HG02981 (cell line): ENCODE results near the gene HEXIM2.
"Not testable (repeated sequence)": the region's sequence is repeated elsewhere in the genome, so short reads cannot be mapped to it uniquely, and the experiment has no call there.

Experiments used
- ATAC-seq: cut with Tn5 transposase; IDR thresholded peaks from one replicate; pipeline ENCODE4 v1.9.1; 2021; ENCODE audit warnings: mild to moderate bottlenecking, moderate library complexity; ENCODE audit not compliant: unreplicated experiment

Gene HEXIM2

DNA sequence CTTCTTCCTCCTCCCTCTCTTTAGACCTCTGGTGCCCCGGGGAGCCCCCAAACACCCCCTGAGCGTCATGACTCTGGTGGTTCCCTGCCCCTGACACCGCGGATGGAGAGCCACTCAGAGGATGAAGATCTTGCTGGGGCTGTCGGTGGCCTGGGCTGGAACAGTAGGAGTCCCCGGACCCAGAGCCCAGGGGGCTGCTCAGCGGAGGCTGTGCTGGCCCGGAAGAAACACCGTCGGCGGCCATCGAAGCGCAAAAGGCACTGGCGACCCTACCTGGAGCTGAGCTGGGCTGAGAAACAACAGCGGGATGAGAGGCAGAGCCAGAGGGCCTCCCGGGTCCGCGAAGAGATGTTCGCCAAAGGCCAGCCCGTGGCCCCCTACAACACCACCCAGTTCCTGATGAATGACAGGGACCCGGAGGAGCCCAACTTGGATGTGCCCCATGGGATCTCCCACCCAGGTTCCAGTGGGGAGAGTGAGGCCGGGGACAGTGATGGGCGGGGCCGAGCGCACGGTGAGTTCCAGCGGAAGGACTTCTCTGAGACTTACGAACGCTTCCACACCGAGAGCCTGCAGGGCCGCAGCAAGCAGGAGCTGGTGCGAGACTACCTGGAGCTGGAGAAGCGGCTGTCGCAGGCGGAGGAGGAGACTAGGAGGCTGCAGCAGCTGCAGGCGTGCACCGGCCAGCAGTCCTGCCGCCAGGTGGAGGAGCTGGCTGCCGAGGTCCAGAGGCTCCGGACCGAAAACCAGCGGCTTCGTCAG is 7.5 kb downstream of the HEXIM2 start:
- no peak for ATAC-seq

- no peak for ATAC-seq
These were observed 8.7 kb downstream of the HEXIM2 start for GRCh38 chr17:45170280-45170930.

DNA sequence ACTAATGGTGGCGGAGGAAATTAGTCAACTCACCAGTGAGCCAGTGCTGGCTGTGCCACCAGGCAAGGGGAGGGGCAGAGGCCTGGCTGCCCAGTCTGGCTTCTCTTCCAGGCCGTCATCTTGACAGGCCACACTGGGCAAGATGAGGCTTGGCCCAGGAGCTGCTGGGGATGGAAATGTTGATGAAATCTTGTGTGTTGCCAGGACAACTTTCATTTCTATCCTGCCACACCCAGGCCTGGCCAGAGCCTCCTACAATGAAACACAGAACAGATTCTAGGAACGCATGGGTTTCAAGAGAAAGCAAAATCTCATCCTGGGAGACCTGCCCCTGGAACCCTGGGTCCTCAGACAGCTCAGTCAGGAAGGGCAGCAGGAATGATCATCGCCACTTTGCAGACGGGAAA is 9.3 kb downstream of the HEXIM2 start:
- no peak for ATAC-seq

DNA sequence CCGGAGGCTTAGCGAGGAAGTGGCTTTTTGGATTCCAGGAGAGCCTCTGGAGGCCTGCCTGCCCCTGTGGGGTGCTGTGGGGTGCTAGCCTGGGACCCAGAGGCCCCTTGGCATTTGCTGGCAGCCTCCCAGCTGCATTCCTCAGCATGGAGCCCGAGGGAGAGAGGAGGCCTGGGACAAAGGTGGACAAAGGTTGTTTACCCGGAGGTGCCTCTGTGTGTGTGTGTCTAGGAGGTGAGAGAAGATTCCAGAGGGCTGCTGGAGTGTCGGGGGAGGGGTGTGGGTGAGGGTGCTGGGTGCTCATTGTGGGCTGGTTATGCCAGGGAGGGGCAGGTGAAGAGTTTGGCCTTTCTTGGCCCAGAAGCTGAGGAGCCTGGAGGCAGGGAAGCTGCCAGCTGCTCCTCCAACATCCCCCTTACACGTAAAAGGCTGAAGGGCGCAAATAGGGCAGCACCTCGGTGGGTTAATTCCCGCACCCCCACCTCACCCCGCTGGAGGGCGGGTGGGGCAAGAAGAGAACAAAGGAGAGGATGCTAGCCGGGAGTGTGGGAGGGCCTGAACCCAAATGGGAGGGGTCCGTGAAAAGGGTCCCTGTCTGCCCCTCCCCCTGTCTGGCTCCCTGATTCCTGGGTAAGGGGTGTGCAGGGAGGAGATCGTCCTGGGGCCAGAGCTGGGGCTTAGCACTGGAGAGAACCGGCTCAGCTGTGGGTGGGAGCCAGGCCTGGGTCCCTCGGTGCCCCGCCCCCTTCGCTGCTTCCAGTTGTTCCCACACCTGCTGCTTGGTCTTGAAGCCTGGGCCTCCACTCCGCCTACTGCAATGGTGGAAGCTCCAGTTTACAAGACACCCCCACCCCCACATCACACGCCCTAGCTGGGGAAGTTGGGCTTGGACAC is 9.9 kb downstream of the HEXIM2 start:
- ATAC-seq, result no peak

DNA sequence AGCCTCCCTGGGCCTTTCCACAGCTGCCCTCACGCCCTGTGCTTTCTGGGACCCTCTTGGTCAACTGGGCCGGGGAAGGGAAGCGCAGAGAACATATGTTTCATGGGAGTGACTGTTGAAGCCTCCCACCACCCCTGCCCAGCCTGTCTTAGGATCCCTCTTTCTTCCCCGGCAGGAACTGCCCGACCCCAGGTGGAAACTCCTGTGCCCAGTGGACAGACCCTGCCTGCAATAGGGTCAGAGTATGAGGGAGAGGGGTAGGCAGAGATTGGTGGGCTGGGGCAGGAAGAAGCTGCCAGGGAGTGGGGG is 10.5 kb downstream of the HEXIM2 start:
- ATAC-seq, result no peak

GRCh38 chr17:45172541-45173286 is 11.0 kb downstream of the HEXIM2 start:
- ATAC-seq, result no peak

- ATAC-seq, result no peak
These were observed 14.1 kb downstream of the HEXIM2 start for GRCh38 chr17:45175759-45176115.

- ATAC-seq, result no peak
These were observed 15.9 kb downstream of the HEXIM2 start for GRCh38 chr17:45177563-45177962.

GRCh38 chr17:45184144-45184543 is 22.5 kb downstream of the HEXIM2 start:
- no peak for ATAC-seq

- no peak for ATAC-seq
These were observed 25.2 kb downstream of the HEXIM2 start for GRCh38 chr17:45186801-45187354.

DNA sequence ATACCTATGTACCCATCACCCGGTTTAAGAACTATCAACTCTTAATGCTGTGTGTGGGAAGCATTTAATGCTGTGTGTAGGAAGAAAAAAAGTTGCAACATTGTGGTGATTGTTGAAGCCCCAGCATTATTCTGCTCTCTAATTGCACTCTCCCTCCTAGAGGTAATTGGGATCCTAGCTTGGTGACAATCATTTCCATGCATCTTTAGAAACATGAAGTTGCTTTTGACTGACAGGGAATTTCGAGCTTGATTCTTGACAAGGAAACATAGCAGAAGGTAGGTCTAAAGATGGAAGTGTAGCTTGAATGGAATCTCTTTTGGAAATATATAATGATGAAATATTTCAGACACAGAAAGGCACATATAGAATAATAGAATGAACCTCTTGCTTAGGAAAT is 27.3 kb downstream of the HEXIM2 start:
- ATAC-seq, result no peak

GRCh38 chr17:45190503-45191255 is 29.0 kb downstream of the HEXIM2 start:
- no peak for ATAC-seq

- no peak for ATAC-seq
These were observed 33.7 kb downstream of the HEXIM2 start for GRCh38 chr17:45195424-45195823.

GRCh38 chr17:45197108-45197507 is 35.4 kb downstream of the HEXIM2 start:
- no peak for ATAC-seq

DNA sequence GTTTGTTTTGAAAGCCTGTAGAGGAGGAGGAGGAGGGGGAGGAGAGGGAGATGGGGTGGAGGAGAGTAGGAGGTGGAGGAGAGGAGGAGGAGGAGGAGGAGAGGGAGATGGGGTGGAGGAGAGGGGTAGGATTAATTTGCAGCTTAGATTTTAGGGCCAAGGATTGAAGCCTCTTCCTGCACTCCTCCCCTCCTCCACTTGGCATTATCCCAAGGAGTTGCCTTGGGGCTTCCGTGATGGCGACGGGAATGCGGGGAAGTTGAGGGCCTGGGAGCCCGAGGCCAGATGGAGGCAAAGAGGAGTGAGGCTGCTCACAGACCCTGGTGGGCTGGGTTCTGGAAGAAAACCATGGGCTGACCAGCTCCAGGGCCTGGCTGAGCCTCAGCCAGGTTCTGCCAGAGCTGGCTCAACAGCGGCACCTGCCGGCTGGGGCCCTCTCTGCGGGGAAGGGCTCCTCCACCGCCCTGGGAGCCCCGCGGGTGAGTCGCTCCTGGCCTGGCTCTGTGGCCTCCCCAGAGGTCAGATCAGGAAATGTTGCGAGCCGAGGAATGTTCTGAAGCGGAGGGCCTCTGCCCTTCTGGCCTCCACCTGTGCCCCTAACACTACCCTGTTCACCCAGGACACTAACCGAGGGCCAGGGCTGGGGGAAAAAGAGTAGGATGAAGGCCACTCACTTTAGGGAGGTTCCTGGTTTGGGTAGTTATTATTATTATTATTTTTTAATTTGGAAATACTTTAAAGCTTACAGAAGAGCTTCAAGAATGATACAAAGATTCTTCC is 36.1 kb downstream of the HEXIM2 start:
- no peak for ATAC-seq

DNA sequence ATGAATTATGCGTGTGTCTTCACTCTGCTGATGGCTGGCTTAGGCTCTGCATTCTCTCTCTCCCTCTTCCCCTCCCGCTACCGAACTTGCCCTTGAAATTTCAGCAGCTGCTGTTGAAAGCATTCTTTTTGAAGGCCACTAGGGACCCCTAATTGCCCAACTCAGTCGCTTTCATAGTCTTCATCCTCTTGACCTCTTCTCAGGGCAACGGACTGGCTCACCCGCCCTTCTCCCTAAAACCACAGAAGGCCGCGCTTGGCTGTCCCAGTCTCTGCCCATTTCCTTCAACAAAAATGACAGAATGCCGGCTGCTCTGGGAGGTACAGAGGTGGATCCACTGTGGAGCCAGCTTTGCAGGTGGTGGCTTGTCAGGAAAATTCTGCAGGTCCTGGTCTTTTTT is 39.0 kb downstream of the HEXIM2 start:
- no peak for ATAC-seq

DNA sequence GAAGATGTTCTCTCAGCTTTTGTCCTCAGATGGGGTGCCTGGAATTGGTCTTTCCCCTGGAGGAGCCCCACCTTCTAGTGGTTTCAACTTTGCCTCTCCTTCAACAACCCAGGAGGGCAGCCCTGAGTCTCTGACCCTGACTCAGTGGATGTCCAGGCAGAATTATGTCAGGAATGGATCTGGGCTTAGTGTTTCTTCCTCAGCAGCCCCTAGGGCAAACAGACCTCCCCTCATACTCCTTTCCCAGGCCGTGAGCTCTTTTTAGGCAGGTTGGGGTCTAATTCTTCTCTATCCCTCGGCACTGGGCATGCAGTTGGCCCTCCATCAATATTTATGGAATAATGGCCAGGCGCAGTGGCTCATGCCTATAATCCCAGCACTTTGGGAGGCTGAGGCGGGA is 39.8 kb downstream of the HEXIM2 start:
- no peak for ATAC-seq

GRCh38 chr17:45201880-45202279 is 40.2 kb downstream of the HEXIM2 start:
- not testable (repeated sequence) for ATAC-seq

GRCh38 chr17:45218895-45219661 is 57.4 kb downstream of the HEXIM2 start:
- no peak for ATAC-seq
